Ovary (tissue), 3 donors: ENCODE results near the gene SHMT2.

ENCODE experiments used
- CTCF ChIP-seq, 3 donors: fragments of 450-650 bp in 2 of 3; fragments of 200-600 bp in 1 of 3; IDR thresholded peaks; one replicate each; pipeline versions ENCODE4 v1.5.1 to v1.8.0; 2016 to 2022; ENCODE audit warnings: antibody characterized with exemption in 3 of 3, mild to moderate bottlenecking in 1 of 3
- EP300 ChIP-seq: sonication (generic); formaldehyde crosslinking; IDR thresholded peaks from one replicate; pipeline ENCODE4 v1.6.1; 2017; ENCODE audit warnings: antibody characterized with exemption
- POLR2A ChIP-seq: fragments of 450-650 bp; IDR thresholded peaks from one replicate; pipeline ENCODE4 v1.6.1; 2017; ENCODE audit warnings: antibody characterized with exemption, mild to moderate bottlenecking, moderate library complexity
- donor health status: DM: no; HTN: no; CAD: no.

- TF ChIP-seq CTCF (IDR thresholded peaks at IDR 0.05) (no peak), POLR2A (no peak), EP300 (no peak)
Measured at GRCh38 chr12:57226588-57227314, 2.8 kb upstream of the SHMT2 start.
